Sigmoid colon (tissue), 4 donors: ENCODE data around the gene CGB2.

Experiments
- EP300 ChIP-seq, 4 donors: sonication (generic); formaldehyde crosslinking; IDR thresholded peaks; one replicate each; pipeline ENCODE4 v1.6.1; 2017; ENCODE audit warnings: antibody characterized with exemption in 4 of 4
- POLR2A ChIP-seq, 2 donors: fragments of 450-650 bp; IDR thresholded peaks; one replicate each; pipeline ENCODE4 v1.6.1; 2016; ENCODE audit warnings: antibody characterized with exemption in 2 of 2, mild to moderate bottlenecking in 2 of 2, moderate library complexity in 2 of 2
- POLR2AphosphoS5 ChIP-seq, 4 donors: sonication (generic); formaldehyde crosslinking; IDR thresholded peaks; one replicate each; pipeline ENCODE4 v1.6.1; 2017; ENCODE audit warnings: antibody characterized with exemption in 4 of 4
- TF ChIP-seq, protein P1 (sequence below), 4 experiments: fragments of 450-650 bp in 3 of 4; fragments of 200-600 bp in 1 of 4; IDR thresholded peaks; one replicate each; pipeline ENCODE4 v1.5.1; 2016 to 2019; ENCODE audit warnings: antibody characterized with exemption in 4 of 4, mild to moderate bottlenecking in 3 of 4, moderate library complexity in 2 of 4

DNA sequence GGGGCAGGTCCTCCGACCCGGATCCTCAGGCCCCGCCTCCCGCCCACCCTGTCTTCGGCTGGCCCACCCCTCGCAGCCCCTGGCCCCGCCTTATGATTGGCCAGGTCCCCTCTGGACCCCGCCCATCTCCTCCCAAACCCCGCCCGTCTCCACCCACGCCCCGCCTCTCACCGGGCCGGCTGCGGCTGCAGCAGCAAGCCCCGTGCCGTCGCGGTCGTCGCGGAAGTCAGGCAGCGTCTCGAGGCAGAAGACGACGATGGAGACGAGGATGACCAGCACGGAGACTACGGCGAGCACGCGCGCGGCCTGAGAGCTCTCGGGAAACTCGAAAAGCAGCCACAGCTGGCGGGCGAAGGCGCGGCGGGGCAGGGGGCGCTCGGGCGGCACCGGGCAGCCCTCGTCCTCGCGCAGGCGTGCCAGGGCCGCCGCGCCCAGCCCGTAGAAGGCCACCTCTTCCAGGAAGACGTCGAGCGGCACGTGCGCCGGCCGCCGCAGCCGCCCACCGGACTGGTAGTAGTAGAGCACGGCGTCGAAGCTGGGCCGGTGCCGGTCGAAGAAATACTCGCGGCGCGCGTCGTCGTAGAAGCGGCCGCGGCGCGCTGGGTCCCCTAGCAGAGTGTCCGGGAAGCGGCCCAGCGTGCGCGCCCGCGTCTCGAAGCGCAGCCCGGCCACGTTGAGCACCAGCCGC, 40.3 kb downstream of the CGB2 start:
- TF ChIP-seq, protein P1, sequence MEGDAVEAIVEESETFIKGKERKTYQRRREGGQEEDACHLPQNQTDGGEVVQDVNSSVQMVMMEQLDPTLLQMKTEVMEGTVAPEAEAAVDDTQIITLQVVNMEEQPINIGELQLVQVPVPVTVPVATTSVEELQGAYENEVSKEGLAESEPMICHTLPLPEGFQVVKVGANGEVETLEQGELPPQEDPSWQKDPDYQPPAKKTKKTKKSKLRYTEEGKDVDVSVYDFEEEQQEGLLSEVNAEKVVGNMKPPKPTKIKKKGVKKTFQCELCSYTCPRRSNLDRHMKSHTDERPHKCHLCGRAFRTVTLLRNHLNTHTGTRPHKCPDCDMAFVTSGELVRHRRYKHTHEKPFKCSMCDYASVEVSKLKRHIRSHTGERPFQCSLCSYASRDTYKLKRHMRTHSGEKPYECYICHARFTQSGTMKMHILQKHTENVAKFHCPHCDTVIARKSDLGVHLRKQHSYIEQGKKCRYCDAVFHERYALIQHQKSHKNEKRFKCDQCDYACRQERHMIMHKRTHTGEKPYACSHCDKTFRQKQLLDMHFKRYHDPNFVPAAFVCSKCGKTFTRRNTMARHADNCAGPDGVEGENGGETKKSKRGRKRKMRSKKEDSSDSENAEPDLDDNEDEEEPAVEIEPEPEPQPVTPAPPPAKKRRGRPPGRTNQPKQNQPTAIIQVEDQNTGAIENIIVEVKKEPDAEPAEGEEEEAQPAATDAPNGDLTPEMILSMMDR (IDR thresholded peaks at IDR 0.05) = no peak
- TF ChIP-seq POLR2A (IDR thresholded peaks at IDR 0.05) (no peak), POLR2AphosphoS5 (IDR thresholded peaks at IDR 0.05) (no peak), EP300 (IDR thresholded peaks at IDR 0.05) (no peak)
